ENCODE data around the gene SPNS3. TPM values are rescaled to one million over a fixed set of nuclear protein-coding genes. Genes with fewer than 3 reads are reported as not detected.
A peak's percentile ranks its signal among the peaks of the same experiment; 100 is the strongest.

SPNS3 gene
- polyA plus RNA-seq, 1 of the 3 experiments (the other 2 are of a cell fraction), result 0.05 TPM

DNA sequence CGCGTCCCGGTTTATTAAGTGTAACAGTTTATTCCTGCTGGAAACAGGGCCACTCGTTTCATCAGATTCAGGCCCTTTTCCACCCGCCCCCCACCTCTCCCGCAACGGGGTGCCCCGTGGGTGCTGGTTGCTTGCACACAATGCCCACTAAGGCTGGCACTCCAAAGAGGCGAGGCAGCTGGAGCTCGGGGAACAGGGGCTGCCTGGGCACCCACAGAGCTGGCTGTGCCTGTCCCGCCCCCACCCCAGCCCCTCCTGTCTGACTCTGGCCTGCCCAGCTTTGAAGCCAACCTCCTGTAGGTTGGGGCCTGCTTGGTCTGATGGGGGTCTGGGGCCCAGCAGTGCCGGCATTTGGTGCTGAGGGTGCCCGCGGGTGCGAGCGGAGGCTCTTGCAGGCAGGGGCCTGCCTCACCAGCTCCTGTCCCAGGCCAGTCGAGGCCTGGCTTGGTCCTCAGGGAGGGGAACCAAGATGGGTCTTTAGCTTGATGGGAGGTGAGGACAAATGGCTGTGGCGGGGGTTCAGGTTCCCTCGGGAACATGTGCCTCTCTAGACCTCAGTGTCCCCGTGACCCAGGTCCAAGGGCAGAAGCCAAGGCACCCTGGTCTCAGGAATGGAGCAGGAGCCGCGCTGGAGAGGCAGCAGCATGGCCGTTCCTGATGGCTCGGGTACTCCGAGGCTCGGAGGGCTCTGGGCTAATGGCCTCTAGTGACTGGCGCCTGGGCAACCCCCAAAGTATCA lies 101.4 kb downstream of the SPNS3 start:
- ChIA-PET POLR2A (interaction anchor here (1.4 kb wide), 1 partner anchor 9 kb away, joined by 4 read pairs; no protein-coding TSS in a partner anchor), CTCF (interaction anchor here (1.0 to 2.0 kb wide), 4 partner anchors 9 to 114 kb away, joined by 3 to 6 read pairs (median 4); no protein-coding TSS in a partner anchor)
- Histone ChIP-seq H3K27ac (ENCODE audit: low read depth in 2 of 2, low read length in 1 of 2) (peak overlapping the region in 1 of 2 experiments; percentile 80; a peak in 2 of 4 replicates), H3K4me3 (ENCODE audit: low read depth in 2 of 2, low read length in 1 of 2) (no peak overlapping the region), H3K4me1 (ENCODE audit: control insufficient read depth in 1 of 2, insufficient read depth in 2 of 2, low read depth in 1 of 2, low read length in 1 of 2) (peaks cover 0 to 31% of the 10 kb centered on the region in 2 experiments; a peak in 1 of 4 replicates), H3K79me2 (ENCODE audit: insufficient read depth) (no peaks in the 10 kb centered on the region), H3K4me2 (no peak overlapping the region), H3K9ac (no peak overlapping the region), H2AFZ (ENCODE audit: low read depth) (no peak overlapping the region), H3K9me3 (no peaks in the 10 kb centered on the region), H3K36me3 (replicated peaks in 1 of 2; ENCODE audit: control insufficient read depth in 1 of 2, insufficient read depth in 2 of 2, low read length in 1 of 2) (peaks cover 3 to 22% of the 10 kb centered on the region in 2 experiments), H3F3A (replicated peaks; ENCODE audit: insufficient read depth) (no peaks in the 10 kb centered on the region), H3K9me2 (no peaks in the 10 kb centered on the region), H4K20me1 (ENCODE audit: insufficient read depth) (no peaks in the 10 kb centered on the region), H3K27me3 (ENCODE audit: insufficient read depth) (no peaks in the 10 kb centered on the region)
- TF ChIP-seq POLR2AphosphoS5 (IDR thresholded peaks at IDR 0.05; ENCODE audit: low read depth, low read length), result 0 out of 2 replicates have a peak, but pooled peaks have one; percentile 11
- TF ChIP-seq USF1 (IDR thresholded peaks at IDR 0.05; ENCODE audit: borderline replicate concordance, low read depth), result no peak
- 76% methylated on average over 5 of the region's 27 CpGs for WGBS (ENCODE audit: low lambda C conversion rate)
- DNase-seq, result no peak

GRCh38 chr17:4535667-4536258 lies 102.0 kb downstream of the SPNS3 start:
- Histone ChIP-seq H3K79me2 (ENCODE audit: insufficient read depth) (no peaks in the 10 kb centered on the region), H4K20me1 (ENCODE audit: insufficient read depth) (no peaks in the 10 kb centered on the region), H3K4me3 (ENCODE audit: low read depth in 2 of 2, low read length in 1 of 2) (no peak overlapping the region), H2AFZ (ENCODE audit: low read depth) (no peak overlapping the region), H3K4me1 (ENCODE audit: control insufficient read depth in 1 of 2, insufficient read depth in 2 of 2, low read depth in 1 of 2, low read length in 1 of 2) (peaks cover 0 to 31% of the 10 kb centered on the region in 2 experiments; a peak in 1 of 4 replicates), H3K9me2 (no peaks in the 10 kb centered on the region), H3K27ac (ENCODE audit: low read depth in 2 of 2, low read length in 1 of 2) (no peak overlapping the region), H3F3A (replicated peaks; ENCODE audit: insufficient read depth) (no peaks in the 10 kb centered on the region), H3K9ac (no peak overlapping the region), H3K9me3 (no peaks in the 10 kb centered on the region), H3K36me3 (replicated peaks in 1 of 2; ENCODE audit: control insufficient read depth in 1 of 2, insufficient read depth in 2 of 2, low read length in 1 of 2) (peaks cover 3 to 29% of the 10 kb centered on the region in 2 experiments), H3K27me3 (ENCODE audit: insufficient read depth) (no peaks in the 10 kb centered on the region), H3K4me2 (no peak overlapping the region)
- POLR2A ChIA-PET, result interaction anchor here (1.1 kb wide), 1 partner anchor 19 kb away, joined by 3 read pairs; no protein-coding TSS in a partner anchor
- CTCF ChIA-PET, result interaction anchor here (1.0 to 1.9 kb wide), 2 partner anchors 31 to 115 kb away, joined by 3 to 6 read pairs; no protein-coding TSS in a partner anchor
- DNase-seq, result no peak
- 93% methylated on average over 3 of the region's 19 CpGs for WGBS (ENCODE audit: low lambda C conversion rate)
- TF ChIP-seq USF1 (IDR thresholded peaks at IDR 0.05; ENCODE audit: borderline replicate concordance, low read depth), result no peak
- no peak for TF ChIP-seq GATA2 (CRISPR knock-in tag; IDR thresholded peaks at IDR 0.05)
- TF ChIP-seq, protein P1, sequence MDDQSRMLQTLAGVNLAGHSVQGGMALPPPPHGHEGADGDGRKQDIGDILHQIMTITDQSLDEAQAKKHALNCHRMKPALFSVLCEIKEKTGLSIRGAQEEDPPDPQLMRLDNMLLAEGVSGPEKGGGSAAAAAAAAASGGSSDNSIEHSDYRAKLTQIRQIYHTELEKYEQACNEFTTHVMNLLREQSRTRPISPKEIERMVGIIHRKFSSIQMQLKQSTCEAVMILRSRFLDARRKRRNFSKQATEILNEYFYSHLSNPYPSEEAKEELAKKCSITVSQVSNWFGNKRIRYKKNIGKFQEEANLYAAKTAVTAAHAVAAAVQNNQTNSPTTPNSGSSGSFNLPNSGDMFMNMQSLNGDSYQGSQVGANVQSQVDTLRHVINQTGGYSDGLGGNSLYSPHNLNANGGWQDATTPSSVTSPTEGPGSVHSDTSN (IDR thresholded peaks at IDR 0.05), result no peak
- no peak for TF ChIP-seq USF2 (IDR thresholded peaks at IDR 0.05; ENCODE audit: borderline replicate concordance, low read depth, low read length)
- TF ChIP-seq REST (IDR thresholded peaks at IDR 0.05; ENCODE audit: low read depth, low read length), result no peak
- no peak for TF ChIP-seq NRF1 (IDR thresholded peaks at IDR 0.05; ENCODE audit: low read depth, low read length)
- TF ChIP-seq TAF1 (IDR thresholded peaks at IDR 0.05; ENCODE audit: borderline replicate concordance, low read depth, low read length), result no peak
- no peak for TF ChIP-seq MXI1 (IDR thresholded peaks at IDR 0.05; ENCODE audit: low read depth, low read length)
- TF ChIP-seq SMC3 (IDR thresholded peaks at IDR 0.05; ENCODE audit: low read depth, low read length), result no peak
- no peak for TF ChIP-seq GABPA (IDR thresholded peaks at IDR 0.05; ENCODE audit: low read depth)
- TF ChIP-seq ELF1 (IDR thresholded peaks at IDR 0.05), result no peak
- TF ChIP-seq YY1 (IDR thresholded peaks at IDR 0.05; ENCODE audit: low read depth), result no peak
- no peak for TF ChIP-seq EZH2phosphoT487 (IDR thresholded peaks at IDR 0.05; ENCODE audit: borderline replicate concordance, low read depth)
- TF ChIP-seq TEAD4 (IDR thresholded peaks at IDR 0.05; ENCODE audit: borderline replicate concordance, insufficient read depth), result no peak
- no peak for TF ChIP-seq FOSL2 (IDR thresholded peaks at IDR 0.05; ENCODE audit: borderline replicate concordance, low read depth)
- no peak for TF ChIP-seq FOXJ3 (CRISPR knock-in tag; IDR thresholded peaks at IDR 0.05)
